ENCODE measurements around the gene CRTC1. TPM values are rescaled to one million over a fixed set of nuclear protein-coding genes. Genes with fewer than 3 reads are reported as not detected.

The CRTC1 gene
- total and polyA plus RNA-seq, 9 of the 15 experiments (the other 6 are each of a cell fraction or from before 2014, with no cell fraction given), result 0.25 to 3.8 (median 1.2) TPM; not detected in 2

DNA sequence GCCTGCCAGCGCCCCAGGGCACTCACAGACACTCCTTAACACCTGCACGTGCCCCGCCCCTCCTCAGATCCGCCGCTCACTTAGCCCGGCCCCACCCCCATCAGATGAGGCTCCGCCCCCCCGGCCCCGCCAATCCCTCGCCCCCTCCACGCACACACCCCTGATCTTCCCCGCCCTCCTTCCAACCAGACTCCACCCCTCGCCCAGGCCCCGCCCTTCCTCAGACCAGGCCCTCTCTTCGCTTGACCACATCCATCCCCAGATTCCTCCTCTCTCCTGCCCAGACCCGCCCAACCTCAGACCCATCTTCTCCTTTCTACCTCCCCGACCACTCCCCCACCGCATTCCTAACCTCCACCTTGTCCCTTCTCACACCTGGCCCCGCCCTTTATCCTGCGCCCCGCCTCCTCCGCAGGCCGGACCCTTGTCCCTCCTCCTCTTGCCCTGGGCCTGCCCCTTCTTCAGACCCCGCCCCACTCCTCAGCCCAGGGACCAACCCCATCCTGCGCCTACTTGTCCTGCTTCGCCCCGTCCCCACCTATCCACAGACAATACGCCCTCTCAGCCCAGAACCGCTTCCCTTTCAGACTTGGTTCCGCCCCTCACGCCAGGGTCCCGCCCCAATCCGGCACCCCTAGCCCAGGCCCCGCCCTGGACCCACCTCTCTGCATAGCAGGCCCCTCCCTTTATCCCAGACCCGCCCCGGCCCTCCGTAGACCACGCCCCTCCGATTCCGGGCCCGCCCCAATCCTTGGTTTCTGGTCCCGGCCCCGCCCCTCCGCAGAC, 47.1 kb upstream of the CRTC1 start (continued):
- TF ChIP-seq MTA3 (IDR thresholded peaks at IDR 0.05; ENCODE audit: borderline replicate concordance) (no peak), FOXA3 (CRISPR knock-in tag; conservative IDR thresholded peaks at IDR 0.05 in 1 of 2, IDR thresholded peaks at IDR 0.05 in 1 of 2) (no peak), RBM25 (IDR thresholded peaks at IDR 0.05; ENCODE audit: low read depth, low read length, severe bottlenecking) (no peak), MCM2 (IDR thresholded peaks at IDR 0.05; ENCODE audit: low read depth) (no peak), POLR3A (IDR thresholded peaks at IDR 0.05; ENCODE audit: borderline replicate concordance, extremely low read depth, insufficient read depth, insufficient read length) (no peak), BRD4 (IDR thresholded peaks at IDR 0.05) (no peak), ZNF239 (CRISPR knock-in tag; IDR thresholded peaks at IDR 0.05) (no peak), OTX1 (CRISPR knock-in tag; IDR thresholded peaks at IDR 0.05) (peak; percentile 98), MAFK (IDR thresholded peaks at IDR 0.05; ENCODE audit: low read length) (no peak), MYC (IDR thresholded peaks at IDR 0.05; ENCODE audit: low read depth, low read length) (peak; percentile 25), MYC (CRISPR knock-in tag; IDR thresholded peaks at IDR 0.05; ENCODE audit: borderline replicate concordance, low read depth) (no peak), ZBTB8A (IDR thresholded peaks at IDR 0.05; ENCODE audit: partially characterized antibody) (no peak), ZNF354B (CRISPR knock-in tag; IDR thresholded peaks at IDR 0.05) (no peak), KDM4B (IDR thresholded peaks at IDR 0.05; ENCODE audit: borderline replicate concordance in 2 of 2, low read depth in 1 of 2) (peak in 1 of 2 experiments; percentile 36; a peak in 1 of 4 replicates), IRF9 (tag; IDR thresholded peaks at IDR 0.05) (no peak), ZNF408 (CRISPR knock-in tag; IDR thresholded peaks at IDR 0.05; ENCODE audit: low read depth) (no peak), ZNF551 (CRISPR knock-in tag; IDR thresholded peaks at IDR 0.05) (no peak), HNRNPH1 (optimal IDR thresholded peaks at IDR 0.05; ENCODE audit: low read depth, low read length) (no peak), KAT2B (IDR thresholded peaks at IDR 0.05; ENCODE audit: low read depth, low read length) (no peak), HNRNPUL1 (IDR thresholded peaks at IDR 0.05; ENCODE audit: low read length) (no peak), TCF7L2 (IDR thresholded peaks at IDR 0.05; ENCODE audit: low read depth, low read length) (no peak), SMAD4 (CRISPR knock-in tag; conservative IDR thresholded peaks at IDR 0.05) (no peak), ELK3 (CRISPR knock-in tag; IDR thresholded peaks at IDR 0.05) (no peak)
- TF ChIP-seq, protein P1, sequence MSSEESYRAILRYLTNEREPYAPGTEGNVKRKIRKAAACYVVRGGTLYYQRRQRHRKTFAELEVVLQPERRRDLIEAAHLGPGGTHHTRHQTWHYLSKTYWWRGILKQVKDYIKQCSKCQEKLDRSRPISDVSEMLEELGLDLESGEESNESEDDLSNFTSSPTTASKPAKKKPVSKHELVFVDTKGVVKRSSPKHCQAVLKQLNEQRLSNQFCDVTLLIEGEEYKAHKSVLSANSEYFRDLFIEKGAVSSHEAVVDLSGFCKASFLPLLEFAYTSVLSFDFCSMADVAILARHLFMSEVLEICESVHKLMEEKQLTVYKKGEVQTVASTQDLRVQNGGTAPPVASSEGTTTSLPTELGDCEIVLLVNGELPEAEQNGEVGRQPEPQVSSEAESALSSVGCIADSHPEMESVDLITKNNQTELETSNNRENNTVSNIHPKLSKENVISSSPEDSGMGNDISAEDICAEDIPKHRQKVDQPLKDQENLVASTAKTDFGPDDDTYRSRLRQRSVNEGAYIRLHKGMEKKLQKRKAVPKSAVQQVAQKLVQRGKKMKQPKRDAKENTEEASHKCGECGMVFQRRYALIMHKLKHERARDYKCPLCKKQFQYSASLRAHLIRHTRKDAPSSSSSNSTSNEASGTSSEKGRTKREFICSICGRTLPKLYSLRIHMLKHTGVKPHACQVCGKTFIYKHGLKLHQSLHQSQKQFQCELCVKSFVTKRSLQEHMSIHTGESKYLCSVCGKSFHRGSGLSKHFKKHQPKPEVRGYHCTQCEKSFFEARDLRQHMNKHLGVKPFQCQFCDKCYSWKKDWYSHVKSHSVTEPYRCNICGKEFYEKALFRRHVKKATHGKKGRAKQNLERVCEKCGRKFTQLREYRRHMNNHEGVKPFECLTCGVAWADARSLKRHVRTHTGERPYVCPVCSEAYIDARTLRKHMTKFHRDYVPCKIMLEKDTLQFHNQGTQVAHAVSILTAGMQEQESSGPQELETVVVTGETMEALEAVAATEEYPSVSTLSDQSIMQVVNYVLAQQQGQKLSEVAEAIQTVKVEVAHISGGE (CRISPR knock-in tag; IDR thresholded peaks at IDR 0.05), result no peak

All from K562 (cell line).